Raji (cell line): ENCODE data around the gene SPATA6L.

Source experiments
- POLR2A ChIP-seq: IDR thresholded peaks from 2 replicates; pipeline ENCODE4 v1.6.1; 2011; ENCODE audit warnings: low read depth, low read length, control low read depth; ENCODE audit not compliant: insufficient read depth

Gene SPATA6L

DNA sequence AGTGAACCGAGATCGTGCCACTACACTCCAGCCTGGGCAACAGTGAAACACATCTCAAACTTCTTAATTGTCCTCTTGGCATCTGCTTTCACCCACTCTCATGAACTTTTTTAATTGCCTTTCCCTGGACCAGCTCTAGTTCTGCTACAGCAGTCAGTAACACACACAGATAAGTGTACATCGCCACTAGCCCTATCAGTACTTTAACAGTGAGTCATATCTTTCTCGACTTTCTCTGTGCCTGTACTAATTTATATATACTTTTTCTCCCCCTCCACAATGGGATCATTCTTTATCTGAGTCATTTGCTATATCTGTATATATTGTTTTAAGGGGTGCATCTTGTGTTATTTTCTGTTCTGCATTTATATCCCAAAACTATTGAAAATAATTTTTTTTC lies 19.8 kb upstream of the SPATA6L start:
- TF ChIP-seq POLR2A: no peak

DNA sequence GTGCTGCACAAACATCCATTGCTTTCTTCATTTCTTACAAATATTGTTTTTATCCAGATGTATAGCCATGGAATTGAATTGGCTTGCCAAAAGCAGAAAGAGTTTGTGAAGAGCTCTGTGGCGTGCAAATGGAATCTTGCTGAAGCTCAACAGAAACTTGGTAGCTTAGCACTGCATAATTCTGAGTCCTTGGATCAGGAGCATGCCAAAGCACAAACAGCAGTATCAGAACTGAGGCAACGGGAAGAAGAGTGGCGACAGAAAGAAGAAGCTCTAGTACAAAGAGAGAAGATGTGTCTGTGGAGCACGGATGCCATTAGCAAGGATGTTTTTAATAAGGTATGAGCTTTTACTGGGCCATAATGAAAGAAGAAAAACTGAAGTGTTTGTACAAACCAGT lies 18.5 kb upstream of the SPATA6L start:
- TF ChIP-seq POLR2A: no peak

DNA sequence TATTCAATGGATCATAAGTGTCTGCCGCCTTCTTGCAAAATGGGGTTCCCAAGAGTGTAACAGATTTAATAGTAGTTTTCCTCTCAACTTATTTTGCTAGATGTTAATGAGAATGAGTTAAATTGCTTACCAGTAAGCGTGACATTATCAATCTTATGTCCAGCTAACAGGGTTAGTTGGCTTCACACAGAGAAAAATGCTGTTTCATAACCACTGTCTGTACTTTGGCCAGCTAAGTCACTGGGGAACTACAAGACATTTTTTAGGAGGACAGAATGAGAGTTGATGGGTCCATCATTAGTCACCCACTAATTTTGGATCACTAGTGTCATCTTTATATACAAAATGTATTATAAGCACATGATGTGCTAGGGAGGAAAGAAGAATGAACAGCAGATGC lies 14.5 kb upstream of the SPATA6L start:
- TF ChIP-seq POLR2A: no peak

DNA sequence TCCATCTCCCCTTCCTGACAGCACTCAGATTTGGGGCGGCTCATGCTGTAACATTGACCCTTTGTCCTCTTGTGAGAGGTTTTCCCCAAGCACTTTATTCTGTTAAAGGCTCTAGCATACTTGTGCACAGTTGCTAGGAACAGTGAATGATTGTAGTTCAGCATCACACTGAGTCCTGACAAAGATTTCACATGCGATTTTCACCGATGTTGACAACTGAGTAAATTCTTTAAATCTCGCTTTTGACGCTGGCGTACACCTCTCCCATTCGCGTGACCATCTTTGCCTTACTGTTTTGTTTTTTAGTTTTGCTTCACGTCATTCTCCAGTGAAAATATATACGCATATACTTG lies 13.9 kb upstream of the SPATA6L start:
- TF ChIP-seq POLR2A: no peak

DNA sequence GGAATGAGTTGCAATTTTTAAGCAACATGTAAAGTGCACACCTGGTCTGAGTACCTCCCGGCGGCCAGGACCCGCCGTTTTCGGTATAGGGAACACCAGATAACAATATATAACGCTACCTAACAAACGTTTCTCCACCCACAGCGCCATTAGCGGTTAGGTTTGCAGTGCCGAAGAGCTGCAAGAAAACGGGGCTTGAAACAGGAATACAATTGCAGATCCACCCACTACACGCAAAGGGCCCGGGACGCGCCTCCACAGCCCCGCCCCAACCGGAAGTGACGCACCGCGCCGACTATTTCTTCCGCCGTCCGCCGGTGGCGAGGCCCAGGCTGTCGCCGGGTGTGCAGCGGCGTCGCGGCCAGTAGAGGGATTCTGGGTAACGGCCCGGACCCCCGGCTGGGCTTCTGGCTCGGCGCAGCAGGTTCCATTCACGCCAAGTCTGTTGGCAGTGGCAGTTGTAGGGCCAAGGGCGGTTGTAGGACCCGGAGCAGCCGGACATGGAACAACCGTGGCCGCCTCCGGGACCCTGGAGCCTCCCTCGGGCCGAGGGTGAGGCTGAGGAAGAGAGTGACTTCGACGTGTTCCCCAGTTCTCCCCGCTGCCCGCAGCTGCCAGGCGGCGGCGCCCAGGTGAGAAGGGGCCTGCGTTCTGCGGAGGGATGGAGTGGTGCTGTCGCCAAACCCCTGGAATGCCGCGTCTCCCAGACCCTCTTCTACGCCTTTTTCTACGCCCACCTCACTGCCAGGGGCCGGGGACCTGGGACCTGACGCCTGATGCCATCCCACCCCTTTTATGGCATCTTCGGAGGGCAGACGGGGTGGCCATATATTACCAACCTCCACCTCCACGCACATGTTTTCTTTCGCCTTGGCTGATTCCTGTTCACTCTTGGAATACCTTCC lies 13.2 kb upstream of the SPATA6L start, which contains the start of gene CDC37L1:
TSS of gene CDC37L1 (plus strand) at position 302 of the 905 bp plus-strand sequence. CDS start at position 501, 199 bp downstream.
- peak; percentile 93 for TF ChIP-seq POLR2A

DNA sequence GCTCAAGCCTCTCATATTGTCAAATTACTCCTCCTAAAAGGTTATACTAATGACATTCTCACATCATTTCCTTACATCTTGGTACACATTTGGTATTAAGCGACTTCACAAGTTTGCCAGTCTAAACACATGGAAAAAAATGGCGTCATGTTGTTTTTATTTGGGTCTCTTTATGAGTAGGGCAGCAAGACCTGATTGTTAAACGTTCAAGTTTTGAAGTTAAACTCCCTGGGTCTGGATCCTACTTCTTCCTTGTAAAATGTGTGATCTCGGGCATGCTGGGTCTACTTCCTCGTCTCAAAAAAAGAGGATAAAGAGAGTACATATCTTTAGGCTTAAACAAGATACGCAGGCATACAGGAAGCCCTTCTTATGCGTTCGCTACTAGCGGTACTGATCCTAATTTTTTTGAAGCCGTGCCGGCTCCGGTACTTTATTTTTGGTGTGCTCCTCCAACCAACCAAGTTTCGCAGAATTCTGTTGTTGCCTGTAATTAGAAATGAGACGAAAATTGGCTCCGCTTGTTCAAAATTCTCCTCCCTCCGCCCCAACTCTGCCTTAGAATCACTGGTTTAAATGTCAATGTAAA lies 12.5 kb upstream of the SPATA6L start:
- TF ChIP-seq POLR2A: no peak

DNA sequence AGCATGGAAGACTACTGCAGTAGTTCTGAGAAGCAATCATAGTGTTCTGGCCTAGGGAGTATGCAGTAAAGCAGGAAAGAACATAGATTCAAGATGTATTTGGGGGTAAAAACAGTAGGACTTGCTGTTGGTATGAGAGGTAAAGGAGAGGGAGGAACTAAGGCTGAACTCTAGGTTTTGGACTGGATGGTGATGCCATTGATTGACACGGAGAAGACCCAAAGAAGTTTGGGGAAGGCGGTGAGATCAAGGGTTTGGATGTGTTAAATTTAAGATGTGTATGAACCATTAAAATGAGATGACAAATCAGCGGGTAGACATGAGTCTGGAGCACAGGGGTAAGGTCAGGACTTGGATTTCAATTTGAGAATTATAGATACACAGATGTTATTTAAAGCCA lies 11.1 kb upstream of the SPATA6L start:
- TF ChIP-seq POLR2A: no peak

DNA sequence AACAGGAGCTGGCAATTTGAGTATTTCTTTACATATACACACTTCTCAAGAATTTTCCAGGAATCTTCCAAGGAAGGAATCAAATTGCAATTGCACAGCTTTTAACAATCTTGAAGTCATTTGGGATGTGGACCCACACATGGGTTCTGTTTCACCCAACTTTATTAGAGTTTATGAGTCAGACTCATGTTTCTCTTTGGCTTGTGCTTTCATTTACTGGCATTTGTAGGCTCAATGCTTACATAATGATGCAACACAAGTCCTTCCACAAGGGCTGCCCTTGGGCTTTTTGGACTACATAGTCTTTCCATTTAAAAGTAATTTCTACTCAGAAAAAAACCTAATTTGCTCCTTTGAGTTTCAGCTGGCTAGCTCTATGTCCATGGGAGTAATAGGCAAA lies 8.5 kb upstream of the SPATA6L start:
- no peak for TF ChIP-seq POLR2A

DNA sequence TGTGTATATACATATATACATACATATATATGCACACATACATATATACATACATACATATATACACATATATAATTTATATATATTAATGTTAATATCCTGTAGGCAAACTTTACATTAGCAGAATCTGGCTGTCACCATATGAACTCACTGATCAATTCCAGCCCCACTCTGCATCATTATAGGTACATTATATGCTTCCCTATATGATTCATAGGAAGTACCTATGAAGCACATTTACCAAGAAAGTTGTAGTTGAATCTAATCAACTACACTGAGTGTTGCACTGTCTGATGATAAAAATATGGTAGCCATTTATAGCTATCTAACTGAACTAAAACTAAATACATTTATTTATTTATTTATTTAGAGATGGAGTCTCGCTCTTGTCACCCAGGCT lies 5.5 kb upstream of the SPATA6L start:
- no peak for TF ChIP-seq POLR2A

DNA sequence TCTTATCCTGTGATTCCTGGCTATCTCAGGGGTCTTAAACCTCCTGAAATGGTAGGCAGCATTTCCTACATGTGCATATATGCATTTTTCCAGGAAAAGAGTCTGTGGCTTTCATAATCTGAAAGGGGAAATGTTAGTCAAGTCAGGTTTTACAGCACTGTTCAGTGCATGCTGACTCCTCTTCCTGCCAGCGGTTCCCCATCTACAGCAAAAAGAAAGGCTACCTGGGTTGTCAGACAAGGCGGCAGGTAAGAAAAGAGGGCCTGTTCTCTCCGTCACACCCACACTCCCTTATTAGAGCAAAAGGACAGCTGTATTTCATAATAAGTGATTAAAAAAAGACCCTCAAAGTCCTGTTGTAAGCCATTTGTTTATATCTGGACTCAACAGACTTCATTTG lies 4.3 kb upstream of the SPATA6L start:
- TF ChIP-seq POLR2A: no peak

DNA sequence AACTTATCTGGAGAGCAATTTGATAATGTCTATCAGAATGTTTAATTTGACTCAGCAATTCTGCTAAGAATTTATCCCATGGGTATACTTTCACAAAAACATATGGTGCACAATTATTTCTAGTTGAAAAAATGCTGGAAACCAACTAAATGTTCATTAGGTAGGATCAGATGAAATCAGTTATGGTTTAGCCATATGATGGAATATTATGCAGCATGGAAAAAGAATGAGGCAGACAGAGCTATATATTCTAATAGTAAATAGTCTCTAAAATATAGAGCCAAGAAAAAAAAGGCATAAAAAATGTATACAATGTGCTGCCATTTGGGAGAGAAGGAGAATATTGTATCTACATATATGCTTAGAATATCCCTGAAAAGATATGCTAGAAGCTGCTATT lies 3.6 kb upstream of the SPATA6L start:
- TF ChIP-seq POLR2A: no peak

DNA sequence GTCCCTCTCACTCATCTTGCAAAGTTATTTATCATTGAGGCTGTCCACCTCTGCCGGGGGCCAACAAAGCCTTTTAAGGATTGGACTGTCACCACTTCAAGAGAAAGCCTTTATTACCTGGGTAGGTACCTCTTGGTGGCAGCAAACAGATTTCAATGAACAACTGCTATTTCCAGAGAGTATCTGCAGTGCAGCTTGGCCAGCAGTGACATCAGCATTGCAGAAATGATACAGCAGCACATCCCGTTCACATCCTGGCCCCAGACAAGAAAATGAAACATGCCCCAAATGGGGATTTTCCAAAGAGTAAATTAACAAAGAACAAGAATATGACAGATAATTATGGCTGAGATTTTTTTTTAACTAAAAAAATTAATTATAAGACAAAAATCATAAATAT lies 2.3 kb upstream of the SPATA6L start:
- TF ChIP-seq POLR2A: no peak

DNA sequence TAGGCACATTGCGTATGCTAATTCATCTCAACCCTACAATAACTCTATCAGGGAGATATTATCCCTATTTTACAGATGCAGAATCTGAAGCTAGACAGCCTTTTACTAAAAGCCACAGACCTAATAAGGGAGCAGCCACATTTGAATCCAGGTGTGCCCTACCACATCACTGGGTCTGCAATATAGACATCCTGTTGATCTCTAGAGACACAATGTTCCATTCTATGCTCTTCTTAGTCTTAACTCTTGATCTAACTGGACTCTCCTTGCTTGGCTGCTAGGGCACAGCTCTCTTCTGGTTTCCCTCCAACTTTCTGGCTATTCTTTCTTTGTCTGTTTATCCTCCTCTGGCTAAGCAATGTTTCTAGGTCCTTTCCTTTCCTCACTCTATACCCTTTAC lies 1.4 kb upstream of the SPATA6L start:
- no peak for TF ChIP-seq POLR2A

DNA sequence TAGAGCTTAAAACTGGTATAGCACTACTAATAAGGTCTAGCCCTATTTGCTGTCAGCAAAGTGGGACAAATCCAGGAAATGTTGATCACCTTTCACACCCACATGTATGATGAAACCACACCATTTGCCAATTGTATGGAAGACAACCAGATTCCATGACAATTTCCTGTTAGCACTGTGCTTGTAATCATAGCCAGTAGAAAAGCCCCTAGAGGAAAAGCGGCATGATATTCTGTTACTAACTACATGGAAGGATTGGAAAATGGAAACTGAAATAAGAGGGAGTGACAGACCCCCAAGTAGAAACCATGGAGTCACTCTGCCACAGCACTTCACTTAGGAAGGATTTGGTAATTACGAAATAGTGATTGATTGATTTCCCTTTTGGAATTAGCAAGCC lies 923 bp downstream of the SPATA6L start:
- TF ChIP-seq POLR2A: no peak

DNA sequence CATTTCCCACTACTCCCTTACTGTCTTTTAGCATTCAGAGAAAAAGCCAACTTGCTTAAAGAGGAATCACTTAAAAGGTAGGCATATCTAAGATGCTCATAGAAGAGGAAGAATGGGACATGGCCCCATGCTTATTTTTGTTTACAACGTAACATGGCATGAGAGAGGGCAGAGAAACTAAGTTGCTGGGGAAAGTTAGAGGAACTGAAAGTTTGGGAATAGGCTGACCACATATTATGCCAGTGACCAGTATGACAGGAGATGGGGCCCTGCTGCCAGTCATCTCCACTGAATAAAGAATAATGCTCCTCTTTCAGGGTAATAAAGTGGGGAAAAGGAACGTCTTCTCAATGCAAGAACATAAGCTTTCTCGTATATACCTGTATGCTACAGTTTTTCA lies 2.3 kb downstream of the SPATA6L start:
- no peak for TF ChIP-seq POLR2A

DNA sequence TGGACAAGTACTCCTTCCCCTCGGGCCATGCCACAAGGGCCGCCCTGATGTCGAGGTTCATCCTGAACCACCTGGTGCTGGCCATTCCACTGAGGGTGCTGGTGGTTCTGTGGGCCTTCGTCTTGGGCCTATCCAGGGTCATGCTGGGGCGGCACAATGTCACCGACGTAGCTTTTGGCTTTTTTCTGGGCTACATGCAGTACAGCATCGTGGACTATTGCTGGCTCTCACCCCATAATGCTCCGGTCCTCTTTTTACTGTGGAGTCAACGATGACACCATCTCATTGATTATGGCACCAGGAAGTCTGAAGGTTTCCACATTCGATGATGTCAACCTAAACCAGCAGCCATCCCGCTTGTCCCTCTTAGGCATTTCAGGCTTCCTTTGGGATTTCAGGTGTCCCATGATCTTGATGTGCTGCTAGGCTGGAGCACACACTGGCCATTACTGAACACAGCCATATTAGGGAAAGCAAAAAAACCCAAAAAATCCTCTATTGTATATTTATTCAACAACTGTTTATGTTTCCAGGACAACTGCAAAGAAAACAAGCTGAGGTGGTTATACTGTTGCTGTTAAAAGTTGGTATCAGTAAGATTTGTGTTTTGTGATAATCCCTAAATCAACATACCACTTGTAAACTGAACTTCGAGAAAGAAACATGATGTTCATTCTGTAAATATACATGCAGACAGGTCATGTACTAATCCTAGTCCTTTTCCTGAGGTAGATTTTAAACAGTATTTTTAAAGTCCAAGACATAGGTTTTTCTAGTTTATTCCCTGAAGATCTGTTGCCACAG lies 3.1 kb downstream of the SPATA6L start:
- TF ChIP-seq POLR2A: no peak
